Liver (tissue), 9 donors: ENCODE data around the gene TXNDC8. TPM values are rescaled to one million over a fixed set of nuclear protein-coding genes. Genes with fewer than 3 reads are reported as not detected.

Source experiments
- DNase-seq: peaks from one replicate; pipeline ENCODE4 v3.0.0-alpha.2; 2017; ENCODE audit warnings: low spot score
- H3K27ac ChIP-seq, 2 donors: one replicate each; pipeline ENCODE4 v1.7.0; 2013; ENCODE audit warnings: inconsistent platforms in 2 of 2, low read length in 2 of 2, control low read depth in 1 of 2, low read depth in 1 of 2, mild to moderate bottlenecking in 1 of 2
- H3K27me3 ChIP-seq, 4 donors: one replicate each; pipeline versions ENCODE4 v1.6.1 to v1.7.0; 2013; ENCODE audit warnings: low read length in 3 of 4, inconsistent platforms in 1 of 4, mild to moderate bottlenecking in 1 of 4, moderate library complexity in 1 of 4; ENCODE audit not compliant: control insufficient read depth in 4 of 4, insufficient read depth in 4 of 4
- H3K36me3 ChIP-seq, 4 donors: one replicate each; pipeline versions ENCODE4 v1.6.1 to v1.7.0; 2013; ENCODE audit warnings: low read length in 3 of 4, mild to moderate bottlenecking in 3 of 4, low read depth in 1 of 4, moderate library complexity in 1 of 4; ENCODE audit not compliant: control insufficient read depth in 4 of 4, insufficient read depth in 3 of 4
- H3K4me1 ChIP-seq, 4 donors: one replicate each; pipeline versions ENCODE4 v1.6.1 to v1.7.0; 2013; ENCODE audit warnings: low read length in 3 of 4, mild to moderate bottlenecking in 3 of 4, moderate library complexity in 1 of 4; ENCODE audit not compliant: control insufficient read depth in 4 of 4, insufficient read depth in 4 of 4
- H3K4me3 ChIP-seq, 3 donors: one replicate each; pipeline versions ENCODE4 v1.6.1 to v1.7.0; 2013; ENCODE audit warnings: low read length in 3 of 3, control low read depth in 1 of 3, low read depth in 1 of 3, mild to moderate bottlenecking in 1 of 3
- H3K9ac ChIP-seq, 2 donors: one replicate each; pipeline ENCODE4 v1.7.0; 2013; ENCODE audit warnings: low read length in 2 of 2, mild to moderate bottlenecking in 2 of 2, moderate library complexity in 2 of 2, control low read depth in 1 of 2, low read depth in 1 of 2
- H3K9me3 ChIP-seq, 4 donors: one replicate each; pipeline versions ENCODE4 v1.6.1 to v1.7.0; 2013; ENCODE audit warnings: low read length in 3 of 4; ENCODE audit not compliant: control insufficient read depth in 4 of 4
- CTCF ChIP-seq: fragments of 150-350 bp; IDR thresholded peaks from 2 replicates; pipeline ENCODE4 v1.5.1; 2017; ENCODE audit warnings: improper control_type of control experiment, low read depth, low read length; ENCODE audit not compliant: missing input control
- EGR1 ChIP-seq, 2 donors: IDR thresholded peaks; 2 replicates each; pipeline ENCODE4 v1.6.1; 2016 to 2018; ENCODE audit warnings: antibody characterized with exemption in 2 of 2, low read depth in 2 of 2
- FOXA1 ChIP-seq: IDR thresholded peaks from 2 replicates; pipeline ENCODE4 v1.6.1; 2016; ENCODE audit warnings: antibody characterized with exemption
- FOXA2 ChIP-seq: IDR thresholded peaks from 2 replicates; pipeline ENCODE4 v1.6.1; 2016; ENCODE audit warnings: antibody characterized with exemption
- GABPA ChIP-seq, 2 donors: IDR thresholded peaks in 1 of 2; conservative IDR thresholded peaks in 1 of 2; 2 replicates each; pipeline ENCODE4 v1.6.1; 2016; ENCODE audit warnings: antibody characterized with exemption in 2 of 2, mild to moderate bottlenecking in 1 of 2, moderate library complexity in 1 of 2
- HNF4A ChIP-seq, 2 donors: conservative IDR thresholded peaks; 2 replicates each; pipeline ENCODE4 v1.6.1; 2016; ENCODE audit warnings: antibody characterized with exemption in 2 of 2, mild to moderate bottlenecking in 2 of 2
- HNF4G ChIP-seq: IDR thresholded peaks from 2 replicates; pipeline ENCODE4 v1.6.1; 2016; ENCODE audit warnings: antibody characterized with exemption
- NR2F2 ChIP-seq: IDR thresholded peaks from 2 replicates; pipeline ENCODE4 v1.6.1; 2016; ENCODE audit warnings: antibody characterized with exemption
- RAD21 ChIP-seq, 2 donors: IDR thresholded peaks; 2 replicates each; pipeline ENCODE4 v1.6.1; 2016; ENCODE audit warnings: antibody characterized with exemption in 2 of 2, mild to moderate bottlenecking in 2 of 2
- REST ChIP-seq: IDR thresholded peaks from 2 replicates; pipeline ENCODE4 v1.6.1; 2016; ENCODE audit warnings: antibody characterized with exemption, mild to moderate bottlenecking
- RXRA ChIP-seq, 2 donors: IDR thresholded peaks; 2 replicates each; pipeline ENCODE4 v1.6.1; 2017 to 2018; ENCODE audit warnings: antibody characterized with exemption in 2 of 2, mild to moderate bottlenecking in 1 of 2
- SP1 ChIP-seq: IDR thresholded peaks from 2 replicates; pipeline ENCODE4 v1.6.1; 2018; ENCODE audit warnings: antibody characterized with exemption, mild to moderate bottlenecking
- TAF1 ChIP-seq: conservative IDR thresholded peaks from 2 replicates; pipeline ENCODE4 v1.6.1; 2016; ENCODE audit warnings: antibody characterized with exemption, mild to moderate bottlenecking
- YY1 ChIP-seq: IDR thresholded peaks from 2 replicates; pipeline ENCODE4 v1.6.1; 2016; ENCODE audit warnings: antibody characterized with exemption, mild to moderate bottlenecking
- ZBTB33 ChIP-seq: IDR thresholded peaks from 2 replicates; pipeline ENCODE4 v1.6.1; 2016; ENCODE audit warnings: antibody characterized with exemption
- WGBS: extraction: QIAGEN DNeasy Blood & Tissue Kit; methylation state at CpG from one replicate; pipeline ENCODE4 v1.1.7; 2013; 5-methylcytosine and 5-hydroxymethylcytosine counted together
- polyA plus RNA-seq, 2 donors: library from polyadenylated mRNA; stranded (reverse) in 1 of 2; unstranded in 1 of 2; fragments of 200-250 nt in 1 of 2; fragments of >200 nt in 1 of 2; fragmentation: Nextera tagmentation in 1 of 2; extraction: Ambion mirVana in 1 of 2; gene quantifications; one replicate each; pipeline versions ENCODE4 v1.2.1 to v1.2.3, GENCODE V29; 2013 to 2015
- total RNA-seq, 2 donors: library from RNA; depleted of rRNA; stranded (reverse); fragments of >200 nt; gene quantifications; one replicate each; pipeline ENCODE4 v1.2.3, GENCODE V29; 2014
- TF ChIP-seq, protein P1 (sequence below): IDR thresholded peaks from 2 replicates; pipeline ENCODE4 v1.6.1; 2016; ENCODE audit warnings: antibody characterized with exemption
- donor health status: healthy.
- donor health status: healthy.
- donor health status: healthy.
- donor health status: healthy.
- donor health status: healthy.

Gene TXNDC8
- total and polyA plus RNA-seq, 4 donors: not detected

DNA sequence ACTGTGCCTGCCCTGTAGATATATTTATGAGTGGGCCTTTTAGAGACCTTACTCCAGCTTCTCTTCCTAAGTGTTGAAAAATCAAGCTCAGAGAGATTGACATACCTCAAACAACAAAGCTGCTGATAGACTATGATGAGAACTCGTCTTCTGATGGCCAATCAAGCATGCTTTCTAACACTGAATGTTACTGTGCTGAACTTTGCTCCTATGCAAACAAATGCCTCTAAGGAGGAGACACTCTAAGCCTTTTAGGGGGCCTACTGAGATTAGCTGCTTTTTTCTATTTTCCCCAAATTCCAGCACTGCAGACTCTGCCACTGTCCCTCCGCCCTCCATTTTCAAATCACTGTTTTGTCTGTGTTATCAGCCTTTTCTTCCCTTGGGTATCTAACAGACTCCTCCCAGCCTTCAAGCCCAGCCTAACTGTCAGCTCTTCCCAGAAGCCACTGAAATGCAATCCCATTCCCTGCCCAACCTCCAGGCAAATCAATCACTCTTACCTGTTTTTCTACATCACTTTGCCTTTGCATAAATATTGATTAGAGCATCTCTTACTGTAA, 39.5 kb downstream of the TXNDC8 start:
- Histone ChIP-seq H3K9ac (no peak overlapping the region), H3K4me1 (no peaks in the 10 kb centered on the region), H3K4me3 (no peak overlapping the region), H3K9me3 (no peaks in the 10 kb centered on the region), H3K27me3 (no peaks in the 10 kb centered on the region), H3K27ac (no peak overlapping the region), H3K36me3 (no peaks in the 10 kb centered on the region)
- WGBS: 74% methylated on average over 2 of the region's 2 CpGs
- no peak for DNase-seq
- no peak for TF ChIP-seq HNF4G
- no peak for TF ChIP-seq REST
- no peak for TF ChIP-seq NR2F2
- TF ChIP-seq SP1: no peak
- no peak for TF ChIP-seq ZBTB33
- TF ChIP-seq FOXA1: no peak

DNA sequence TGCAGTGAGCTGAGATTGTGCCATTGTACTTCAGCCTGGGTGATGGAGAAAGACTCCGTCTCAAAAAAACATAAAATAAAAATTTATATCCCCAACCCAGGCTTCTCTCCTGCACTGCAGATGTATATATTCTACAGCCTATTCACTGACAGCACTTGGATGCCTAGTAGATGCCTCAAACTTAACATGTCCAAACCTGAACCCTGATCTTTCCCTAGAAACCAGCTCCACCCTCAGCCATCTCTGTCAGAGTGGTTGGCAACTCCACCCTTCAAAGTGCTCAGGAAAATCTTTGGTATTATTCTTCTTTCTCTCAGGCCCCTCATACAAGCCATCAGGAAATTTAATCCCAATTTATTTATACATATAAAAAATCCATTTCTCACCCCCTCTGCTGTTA, 44.4 kb downstream of the TXNDC8 start:
- Histone ChIP-seq H3K4me1 (no peaks in the 10 kb centered on the region), H3K9ac (no peak overlapping the region), H3K27ac (no peak overlapping the region), H3K9me3 (no peaks in the 10 kb centered on the region), H3K36me3 (no peaks in the 10 kb centered on the region), H3K27me3 (no peaks in the 10 kb centered on the region), H3K4me3 (no peak overlapping the region)
- no peak for TF ChIP-seq EGR1 (IDR thresholded peaks at IDR 0.05; ENCODE audit: low read depth in 2 of 2)
- no peak for TF ChIP-seq GABPA (IDR thresholded peaks at IDR 0.05 in 1 of 2, conservative IDR thresholded peaks at IDR 0.05 in 1 of 2)
- TF ChIP-seq SP1: no peak
- no peak for TF ChIP-seq RAD21 (IDR thresholded peaks at IDR 0.05)
- no peak for TF ChIP-seq HNF4A (conservative IDR thresholded peaks at IDR 0.05)
- TF ChIP-seq, protein P1, sequence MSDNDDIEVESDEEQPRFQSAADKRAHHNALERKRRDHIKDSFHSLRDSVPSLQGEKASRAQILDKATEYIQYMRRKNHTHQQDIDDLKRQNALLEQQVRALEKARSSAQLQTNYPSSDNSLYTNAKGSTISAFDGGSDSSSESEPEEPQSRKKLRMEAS: no peak
- no peak for TF ChIP-seq RXRA (IDR thresholded peaks at IDR 0.05)
- no peak for TF ChIP-seq FOXA2
- TF ChIP-seq TAF1: no peak
- TF ChIP-seq REST: no peak
- TF ChIP-seq NR2F2: no peak
- no peak for TF ChIP-seq YY1
- TF ChIP-seq ZBTB33: no peak
- TF ChIP-seq CTCF: no peak
- 92% methylated on average over 1 of the region's 1 CpG for WGBS
- DNase-seq: no peak
